ENCODE results near the gene ZNF513.
A peak's percentile ranks its signal among the peaks of the same experiment; 100 is the strongest.
"Not testable (repeated sequence)": the region's sequence is repeated elsewhere in the genome, so short reads cannot be mapped to it uniquely, and the experiment has no call there.

ZNF513 gene, protein sequence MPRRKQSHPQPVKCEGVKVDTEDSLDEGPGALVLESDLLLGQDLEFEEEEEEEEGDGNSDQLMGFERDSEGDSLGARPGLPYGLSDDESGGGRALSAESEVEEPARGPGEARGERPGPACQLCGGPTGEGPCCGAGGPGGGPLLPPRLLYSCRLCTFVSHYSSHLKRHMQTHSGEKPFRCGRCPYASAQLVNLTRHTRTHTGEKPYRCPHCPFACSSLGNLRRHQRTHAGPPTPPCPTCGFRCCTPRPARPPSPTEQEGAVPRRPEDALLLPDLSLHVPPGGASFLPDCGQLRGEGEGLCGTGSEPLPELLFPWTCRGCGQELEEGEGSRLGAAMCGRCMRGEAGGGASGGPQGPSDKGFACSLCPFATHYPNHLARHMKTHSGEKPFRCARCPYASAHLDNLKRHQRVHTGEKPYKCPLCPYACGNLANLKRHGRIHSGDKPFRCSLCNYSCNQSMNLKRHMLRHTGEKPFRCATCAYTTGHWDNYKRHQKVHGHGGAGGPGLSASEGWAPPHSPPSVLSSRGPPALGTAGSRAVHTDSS

DNA sequence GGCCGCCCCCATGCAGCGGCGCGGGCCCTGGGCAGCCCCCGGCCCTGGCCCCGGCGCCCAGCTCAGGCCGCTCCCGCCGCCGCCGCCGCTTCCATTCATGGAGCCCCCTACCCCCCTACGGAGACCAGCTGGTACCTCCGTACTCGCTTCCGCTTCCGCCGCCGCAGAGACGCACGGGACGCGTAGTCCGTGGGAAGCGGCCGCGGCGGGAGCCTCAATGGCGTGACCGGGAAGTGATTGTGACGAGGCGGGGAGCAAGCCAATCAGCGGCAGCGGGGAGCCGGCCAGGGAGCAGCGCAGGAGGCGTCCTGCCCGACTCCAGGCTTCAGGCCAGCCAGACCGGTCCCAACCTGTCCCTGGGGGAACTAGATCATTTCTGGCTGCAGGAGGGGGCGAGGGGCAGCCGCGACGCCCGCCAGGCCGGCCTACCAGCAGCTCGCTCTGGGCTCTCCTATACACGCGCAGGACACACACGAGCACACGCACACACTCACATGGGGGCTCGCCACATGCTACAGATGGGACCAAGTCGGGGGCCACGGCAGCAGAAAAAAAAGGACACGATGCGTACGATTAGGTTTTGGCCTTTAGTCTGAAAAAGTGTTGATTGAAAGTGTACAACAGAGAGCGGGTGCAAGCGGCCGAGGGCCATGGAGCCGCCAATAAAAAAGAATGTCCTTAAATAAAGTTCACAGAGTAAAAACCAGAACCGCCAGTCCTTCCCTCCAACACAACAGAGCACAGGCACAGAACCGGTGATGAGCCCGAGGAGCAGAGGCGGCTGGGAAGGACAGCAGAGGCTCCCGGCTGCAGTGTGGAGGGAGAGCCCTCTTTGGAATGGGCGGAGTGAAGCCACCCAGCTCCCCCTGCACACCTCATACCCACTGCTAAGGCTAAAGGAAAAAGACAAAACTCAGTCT, at the start of gene ZNF513:
ZNF513 (minus strand) TSS at position 109 of the 920 bp plus-strand sequence. CDS start 208 bp downstream, outside the sequence.
- peak; percentile 78 for DNase-seq

GRCh38 chr2:27428978-27429541, 48.5 kb upstream of the ZNF513 start:
- DNase-seq = peak; percentile 1

GRCh38 chr2:27428213-27428977, 47.9 kb upstream of the ZNF513 start, which contains the start of gene NRBP1:
Gene NRBP1, plus strand, starts transcription at chr2:27428631. Its CDS starts 4,643 bp downstream, at chr2:27433274.
- DNase-seq = peak; percentile 71

DNA sequence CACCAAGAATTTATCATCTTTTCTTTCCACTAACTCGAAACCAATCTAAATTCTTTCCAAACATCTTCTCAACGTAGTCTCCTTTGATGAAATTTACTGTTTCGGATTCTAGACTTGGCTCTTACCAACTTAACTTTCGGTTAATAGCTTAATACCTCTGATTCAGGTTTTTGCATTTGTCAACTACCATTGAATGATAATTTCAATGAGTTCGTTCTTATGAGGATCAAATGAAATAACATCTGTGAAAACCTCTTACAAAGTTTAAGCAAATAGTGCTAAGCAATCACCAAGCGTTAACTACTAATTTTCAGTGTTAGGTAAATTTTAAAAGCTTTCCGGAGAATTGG, 47.3 kb upstream of the ZNF513 start:
- no peak for DNase-seq

DNA sequence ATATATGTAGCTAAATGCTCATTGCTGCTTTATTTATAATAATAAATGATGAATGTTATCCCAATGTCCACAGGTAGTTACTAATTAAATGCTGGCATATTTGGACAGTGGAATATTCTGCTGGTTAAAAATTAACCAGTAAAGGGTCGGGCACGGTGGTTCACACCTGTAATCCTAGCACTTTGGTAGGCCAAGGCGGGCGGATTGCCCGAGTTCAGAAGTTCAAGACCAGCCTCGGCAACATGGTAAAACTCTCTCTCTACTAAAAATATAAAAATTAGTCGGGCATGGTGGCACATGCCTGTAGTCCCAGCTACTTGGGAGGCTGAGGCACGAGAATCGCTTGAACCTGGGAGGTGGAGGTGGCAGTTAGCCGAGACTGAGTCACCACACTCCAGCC, 44.5 kb upstream of the ZNF513 start:
- not testable (repeated sequence) for DNase-seq

- DNase-seq = no peak
Observed at GRCh38 chr2:27422958-27423357, 42.4 kb upstream of the ZNF513 start.

- no peak for DNase-seq
Observed at GRCh38 chr2:27421660-27422250, 41.2 kb upstream of the ZNF513 start.

- no peak for DNase-seq
Observed at GRCh38 chr2:27420996-27421395, 40.5 kb upstream of the ZNF513 start.

DNA sequence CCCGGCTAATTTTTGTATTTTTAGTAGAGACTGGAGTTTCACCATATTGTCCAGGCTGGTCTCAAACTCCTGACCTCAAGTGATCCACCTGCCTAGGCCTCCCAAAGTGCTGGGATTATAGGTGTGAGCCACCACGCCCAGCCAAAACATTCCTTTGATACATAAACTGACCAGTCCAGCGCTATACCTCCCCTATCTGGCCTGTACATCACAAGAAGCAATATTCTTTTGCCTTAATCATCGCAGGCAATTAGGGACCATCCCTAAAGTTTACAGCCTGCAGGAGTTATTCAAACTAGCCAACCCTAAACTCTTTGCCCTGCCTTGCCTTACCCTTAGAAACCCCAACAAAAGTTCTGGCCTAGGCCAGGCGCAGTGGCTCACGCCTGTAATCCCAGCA, 35.6 kb upstream of the ZNF513 start:
- no peak for DNase-seq

- no peak for DNase-seq
Observed at GRCh38 chr2:27412419-27413152, 32.1 kb upstream of the ZNF513 start.

GRCh38 chr2:27409321-27410073, 29.0 kb upstream of the ZNF513 start, which contains the start of gene PPM1G:
Gene PPM1G, minus strand, starts transcription at chr2:27409591. Its CDS starts 169 bp downstream, at chr2:27409422.
- peak; percentile 87 for DNase-seq

DNA sequence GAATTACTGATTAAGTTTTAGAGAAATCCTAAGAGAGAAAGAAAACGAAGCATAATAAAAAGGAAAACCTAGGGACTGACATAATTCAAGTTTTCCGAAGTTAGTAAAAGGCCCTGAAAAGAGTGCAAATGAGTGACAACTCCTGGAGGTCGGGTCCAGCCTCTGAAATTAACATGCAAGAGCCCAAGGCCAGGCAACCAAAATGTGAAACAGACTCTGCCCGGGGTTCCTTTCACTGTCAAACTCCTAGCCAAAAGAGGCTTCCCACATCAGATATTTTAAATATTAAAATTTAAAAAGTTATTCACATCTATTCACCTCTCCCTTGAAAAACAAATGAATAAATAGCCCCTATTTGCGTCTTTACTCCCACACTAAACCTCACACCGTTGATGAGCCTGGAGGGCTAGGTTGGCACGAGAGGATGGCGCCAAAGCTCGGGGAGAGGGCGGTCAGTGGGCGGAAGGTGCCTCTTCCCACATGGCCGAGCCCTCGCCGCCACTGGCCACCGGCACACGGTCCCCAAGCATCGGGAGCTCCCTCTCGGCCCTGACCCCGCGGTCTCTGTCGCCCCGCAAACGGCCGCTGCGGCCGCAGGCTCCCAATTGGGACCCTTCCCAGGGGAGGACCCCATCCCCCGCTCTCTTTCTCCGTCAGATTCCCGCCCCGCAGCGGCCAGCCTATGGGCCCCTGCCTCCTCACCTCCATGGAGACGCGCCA, 28.2 kb upstream of the ZNF513 start:
- DNase-seq = no peak

- peak; percentile 65 for DNase-seq
Observed at GRCh38 chr2:27407798-27408491, 27.4 kb upstream of the ZNF513 start.

GRCh38 chr2:27400348-27401135, 20.0 kb upstream of the ZNF513 start:
- no peak for DNase-seq

- DNase-seq = no peak
Observed at GRCh38 chr2:27398962-27399361, 18.4 kb upstream of the ZNF513 start.

- DNase-seq = no peak
Observed at GRCh38 chr2:27393225-27393624, 12.7 kb upstream of the ZNF513 start.

- no peak for DNase-seq
Observed at GRCh38 chr2:27390822-27391679, 10.5 kb upstream of the ZNF513 start.

Data from NCI-H1694 (cell line).